NCI-H748 (cell line): ENCODE results near the gene B4GALT2.
A peak's percentile ranks its signal among the peaks of the same experiment; 100 is the strongest.

Source experiments
- DNase-seq: peaks from one replicate; lab custom pipeline; 2025; ENCODE audit not compliant: unreplicated experiment; lab: John Stamatoyannopoulos, UW

Gene B4GALT2

GRCh38 chr1:44025816-44026215 is 46.8 kb downstream of the B4GALT2 start:
- no peak for DNase-seq

- DNase-seq, result no peak
These were observed 48.3 kb downstream of the B4GALT2 start for GRCh38 chr1:44027320-44027719.

- DNase-seq, result peak; percentile 91
These were observed 50.4 kb downstream of the B4GALT2 start for GRCh38 chr1:44029260-44029910.

GRCh38 chr1:44029911-44030604 is 51.0 kb downstream of the B4GALT2 start:
- peak; percentile 97 for DNase-seq

- DNase-seq, result peak; percentile 88
These were observed 51.7 kb downstream of the B4GALT2 start for GRCh38 chr1:44030605-44031251.

- DNase-seq, result peak; percentile 75
These were observed 52.5 kb downstream of the B4GALT2 start, which contains the start of gene SLC6A9 for GRCh38 chr1:44031252-44032169. Gene SLC6A9 (minus strand): TSS chr1:44031462. CDS start chr1:44024277, 7,185 bp downstream.

GRCh38 chr1:44032170-44032790 is 53.3 kb downstream of the B4GALT2 start:
- DNase-seq, result no peak

- no peak for DNase-seq
These were observed 54.1 kb downstream of the B4GALT2 start for GRCh38 chr1:44033041-44033575.

- DNase-seq, result no peak
These were observed 54.7 kb downstream of the B4GALT2 start for GRCh38 chr1:44033756-44034155.

- DNase-seq, result no peak
These were observed 55.4 kb downstream of the B4GALT2 start for GRCh38 chr1:44034423-44034822.

GRCh38 chr1:44034976-44035716 is 56.1 kb downstream of the B4GALT2 start:
- no peak for DNase-seq

- no peak for DNase-seq
These were observed 56.9 kb downstream of the B4GALT2 start for GRCh38 chr1:44035726-44036408.

- peak; percentile 86 for DNase-seq
These were observed 57.6 kb downstream of the B4GALT2 start for GRCh38 chr1:44036409-44037139.

- no peak for DNase-seq
These were observed 58.1 kb downstream of the B4GALT2 start for GRCh38 chr1:44037154-44037553.

GRCh38 chr1:44038876-44039657 is 60.1 kb downstream of the B4GALT2 start:
- DNase-seq, result no peak

- no peak for DNase-seq
These were observed 61.4 kb downstream of the B4GALT2 start for GRCh38 chr1:44040418-44040817.
